GM12892 (cell line): Measurements from ENCODE around the gene NR5A2.

Source experiments
- POLR2A ChIP-seq: IDR thresholded peaks from 2 replicates; pipeline ENCODE4 v1.6.1; 2011; ENCODE audit warnings: low read depth, low read length, control low read depth
- POLR2AphosphoS5 ChIP-seq: IDR thresholded peaks from 2 replicates; pipeline ENCODE4 v1.6.1; 2011; ENCODE audit warnings: low read depth, low read length, control low read depth
- TAF1 ChIP-seq: IDR thresholded peaks from 2 replicates; pipeline ENCODE4 v1.6.1; 2011; ENCODE audit warnings: low read depth, mild to moderate bottlenecking, control low read depth, low read length, borderline replicate concordance

DNA sequence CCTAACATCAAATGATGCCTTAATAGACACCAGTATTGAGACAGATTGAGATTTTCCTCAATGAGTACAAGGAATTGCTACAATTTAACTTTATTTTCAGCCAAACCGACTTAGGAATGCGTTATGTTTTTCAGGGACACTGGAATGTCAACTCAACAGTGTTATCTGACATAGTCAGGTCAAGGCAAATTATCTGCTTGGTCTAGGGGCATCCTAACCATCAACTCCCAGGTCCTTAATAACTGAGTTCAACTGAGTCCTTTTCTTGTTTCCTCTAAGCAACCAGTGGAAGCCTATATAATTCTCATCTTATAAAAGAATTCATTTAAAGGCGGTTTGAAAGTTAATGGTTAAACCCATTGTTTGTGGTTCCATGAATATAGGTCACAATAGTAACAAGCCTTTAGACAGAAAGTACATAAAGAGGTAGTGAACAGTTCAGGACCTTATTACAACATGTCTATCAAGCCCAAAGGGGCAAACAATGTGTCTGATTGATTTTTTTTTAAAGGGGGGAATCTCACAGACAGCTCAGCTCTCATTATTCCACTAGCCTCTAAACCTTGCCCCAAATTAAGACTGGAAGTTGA is 32.3 kb upstream of the NR5A2 start:
- TF ChIP-seq POLR2A = no peak
- no peak for TF ChIP-seq POLR2AphosphoS5
- no peak for TF ChIP-seq TAF1
